Activated CD4-positive, alpha-beta T cell treated with anti-CD3 and anti-CD28 coated beads, Interleukin-2, amount 50 U/mL, for 16 hours (primary cell): Measurements from ENCODE around the gene SPAAR.
"Not testable (repeated sequence)": the region's sequence is repeated elsewhere in the genome, so short reads cannot be mapped to it uniquely, and the experiment has no call there.

ENCODE experiments used
- DNase-seq: peaks from one replicate; pipeline ENCODE4 v3.0.0-alpha.2; 2020

Gene SPAAR

DNA sequence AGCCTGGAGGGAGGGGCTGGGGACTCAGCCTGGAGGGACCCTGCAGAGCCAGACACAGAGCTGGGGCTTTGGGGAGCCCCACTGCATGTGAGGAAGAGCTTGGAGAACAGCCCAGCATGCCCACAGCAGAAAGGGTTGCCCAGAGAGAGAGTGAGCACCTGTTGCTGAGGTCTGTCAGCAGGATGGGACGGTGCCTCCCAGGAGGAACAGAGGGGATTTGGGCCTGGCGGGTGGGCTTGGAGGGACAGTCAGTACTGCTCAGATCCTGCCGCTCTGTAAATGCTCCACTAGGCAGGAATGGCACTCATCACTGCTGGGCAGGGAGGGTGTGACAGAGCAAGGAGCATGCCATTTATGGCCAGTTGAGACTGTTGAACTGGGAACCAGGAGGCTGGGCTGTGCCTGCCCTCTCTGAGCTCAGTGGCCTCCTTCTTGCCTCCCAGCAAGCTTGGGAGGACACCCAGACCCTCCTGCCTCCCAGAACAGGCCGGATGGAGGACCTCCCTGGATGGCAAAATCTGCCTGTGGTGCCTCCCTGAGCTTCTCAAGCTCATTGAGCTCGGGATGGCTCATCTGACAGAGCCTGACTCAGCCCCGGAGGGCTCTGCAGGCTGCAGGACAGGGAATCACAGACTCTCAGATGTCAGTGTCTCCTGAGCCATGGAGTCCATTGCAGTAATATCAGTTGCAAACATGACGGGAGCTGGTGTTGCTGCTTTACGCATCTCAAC lies 4.1 kb upstream of the SPAAR start:
- no peak for DNase-seq

DNA sequence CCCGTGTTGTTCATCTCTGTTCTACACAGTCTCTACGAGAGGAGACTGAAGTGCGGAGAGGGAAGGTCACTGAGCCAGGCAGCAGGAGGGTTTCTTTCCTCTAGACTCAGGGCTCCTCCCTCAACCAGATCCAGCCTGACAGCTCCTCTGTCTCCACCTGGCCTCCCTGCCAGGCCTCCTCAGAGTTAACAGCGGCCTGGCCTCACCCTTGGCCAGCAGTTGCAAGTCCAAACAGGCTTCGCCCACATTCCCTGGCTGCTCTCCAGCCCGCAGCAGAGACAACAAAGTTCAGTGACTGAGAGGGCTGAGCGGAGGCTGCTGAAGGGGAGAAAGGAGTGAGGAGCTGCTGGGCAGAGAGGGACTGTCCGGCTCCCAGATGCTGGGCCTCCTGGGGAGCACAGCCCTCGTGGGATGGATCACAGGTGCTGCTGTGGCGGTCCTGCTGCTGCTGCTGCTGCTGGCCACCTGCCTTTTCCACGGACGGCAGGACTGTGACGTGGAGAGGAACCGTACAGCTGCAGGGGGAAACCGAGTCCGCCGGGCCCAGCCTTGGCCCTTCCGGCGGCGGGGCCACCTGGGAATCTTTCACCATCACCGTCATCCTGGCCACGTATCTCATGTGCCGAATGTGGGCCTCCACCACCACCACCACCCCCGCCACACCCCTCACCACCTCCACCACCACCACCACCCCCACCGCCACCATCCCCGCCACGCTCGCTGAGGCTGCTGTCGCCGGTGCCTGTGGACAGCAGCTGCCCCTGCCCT lies 3.2 kb upstream of the SPAAR start, which contains the start of gene HRCT1:
Gene HRCT1, plus strand, starts transcription at position 291 of the 768 bp plus-strand sequence. Its CDS starts 86 bp downstream, at position 377.
- no peak for DNase-seq

DNA sequence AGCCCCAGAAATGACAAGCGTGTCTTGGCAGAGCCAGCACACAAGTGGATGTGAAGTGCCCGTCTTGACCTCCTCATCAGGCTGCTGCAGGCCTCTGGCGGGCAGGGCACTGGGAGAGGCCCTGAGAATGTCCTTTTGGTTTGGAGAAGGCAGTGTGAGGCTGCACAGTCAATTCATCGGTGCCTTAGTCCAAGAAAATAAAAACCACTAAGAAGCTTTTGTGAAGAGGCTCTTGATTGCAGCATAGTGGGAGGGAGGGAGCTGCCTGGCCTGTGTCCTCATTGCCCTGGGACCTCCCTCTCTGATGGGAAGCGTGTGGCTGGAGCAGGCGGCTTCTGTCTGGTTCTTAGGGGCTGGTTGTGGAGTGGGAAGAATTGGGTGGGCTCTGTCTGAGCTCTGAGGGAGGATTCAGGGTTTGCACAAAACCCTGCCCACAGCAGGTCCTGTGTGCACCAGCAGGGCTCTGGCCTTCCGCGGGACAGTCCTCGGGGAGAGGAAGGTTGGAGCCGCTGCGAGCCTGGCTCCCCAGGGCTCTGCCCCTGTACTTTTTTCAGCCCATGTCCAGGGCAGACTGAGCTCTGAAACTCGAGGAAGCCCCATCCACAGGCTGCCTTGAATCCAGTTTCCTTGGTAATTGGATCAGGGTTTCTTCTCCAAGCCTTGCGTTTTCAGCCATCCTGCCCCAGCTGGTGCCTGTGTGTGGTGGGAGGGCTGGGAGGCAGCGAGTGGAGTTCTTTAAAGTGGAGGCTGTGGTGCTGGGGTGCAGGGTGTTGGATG lies 2.2 kb upstream of the SPAAR start:
- DNase-seq = no peak

DNA sequence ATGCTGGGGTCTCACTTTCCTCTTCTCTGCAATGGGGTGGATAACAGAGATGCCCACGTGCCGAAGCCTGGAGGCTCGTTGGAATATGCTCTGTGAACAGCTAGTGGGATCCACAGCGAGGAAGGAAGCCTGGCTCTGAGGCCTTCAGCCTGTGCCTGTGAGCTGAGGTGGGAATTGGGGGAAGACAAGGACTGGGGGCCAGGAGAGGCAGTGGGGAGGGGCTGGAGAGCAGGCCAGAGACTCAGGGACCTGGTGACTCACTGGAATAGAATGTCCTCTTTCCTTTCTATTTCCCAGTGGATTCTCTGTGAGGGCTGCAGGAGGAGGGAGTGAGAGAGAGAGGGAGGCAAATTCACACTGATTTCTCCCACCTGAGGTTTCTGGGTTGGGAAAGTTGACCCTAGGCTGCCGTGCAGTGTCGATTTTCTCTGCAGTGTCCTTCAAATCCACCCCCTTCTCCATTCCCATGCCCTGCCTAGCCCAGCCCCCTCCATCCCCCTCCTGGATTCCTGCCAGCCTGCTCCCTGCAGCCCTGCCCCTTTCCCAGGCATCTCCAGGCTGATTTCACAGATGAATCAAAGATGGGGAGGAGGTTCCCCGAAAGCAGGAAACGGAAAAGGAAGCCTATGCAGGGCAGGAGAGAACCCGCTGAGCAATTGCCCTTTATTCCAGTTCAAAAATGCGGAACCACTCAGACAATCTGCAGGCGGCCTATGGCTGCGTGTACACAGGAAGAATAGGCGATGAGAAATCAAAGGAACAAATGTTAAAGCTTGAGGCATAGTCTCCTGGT lies 1.4 kb upstream of the SPAAR start:
- no peak for DNase-seq

DNA sequence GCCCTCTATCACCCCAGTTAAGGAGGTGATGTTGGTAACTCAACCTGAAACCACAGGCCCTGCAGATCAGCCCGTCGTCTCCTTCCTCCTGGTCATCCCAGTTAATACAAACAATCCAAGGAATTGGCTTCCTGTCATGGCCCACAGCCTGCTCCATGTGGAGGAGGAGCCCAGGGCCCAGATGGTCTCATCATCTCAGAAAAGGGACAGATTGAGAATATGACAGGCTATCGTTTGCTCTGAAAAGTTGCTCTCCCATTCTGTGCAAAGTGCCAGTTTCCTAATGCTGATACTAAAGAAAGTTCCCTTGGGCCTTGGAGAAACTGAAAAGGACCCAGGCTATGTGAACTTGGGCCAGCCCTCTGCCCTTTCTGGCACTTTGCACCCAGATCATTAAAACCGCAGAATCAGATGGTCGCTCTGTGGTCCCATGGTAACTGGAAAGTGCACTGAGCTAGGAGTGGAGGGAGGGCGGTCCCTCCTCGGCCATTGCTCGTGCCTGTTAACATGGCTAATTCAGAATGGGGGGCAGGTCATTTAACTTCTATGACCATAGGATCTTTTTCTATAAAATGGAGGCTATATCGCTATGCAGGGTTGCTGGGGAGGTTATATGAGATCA lies 675 bp upstream of the SPAAR start:
- no peak for DNase-seq

DNA sequence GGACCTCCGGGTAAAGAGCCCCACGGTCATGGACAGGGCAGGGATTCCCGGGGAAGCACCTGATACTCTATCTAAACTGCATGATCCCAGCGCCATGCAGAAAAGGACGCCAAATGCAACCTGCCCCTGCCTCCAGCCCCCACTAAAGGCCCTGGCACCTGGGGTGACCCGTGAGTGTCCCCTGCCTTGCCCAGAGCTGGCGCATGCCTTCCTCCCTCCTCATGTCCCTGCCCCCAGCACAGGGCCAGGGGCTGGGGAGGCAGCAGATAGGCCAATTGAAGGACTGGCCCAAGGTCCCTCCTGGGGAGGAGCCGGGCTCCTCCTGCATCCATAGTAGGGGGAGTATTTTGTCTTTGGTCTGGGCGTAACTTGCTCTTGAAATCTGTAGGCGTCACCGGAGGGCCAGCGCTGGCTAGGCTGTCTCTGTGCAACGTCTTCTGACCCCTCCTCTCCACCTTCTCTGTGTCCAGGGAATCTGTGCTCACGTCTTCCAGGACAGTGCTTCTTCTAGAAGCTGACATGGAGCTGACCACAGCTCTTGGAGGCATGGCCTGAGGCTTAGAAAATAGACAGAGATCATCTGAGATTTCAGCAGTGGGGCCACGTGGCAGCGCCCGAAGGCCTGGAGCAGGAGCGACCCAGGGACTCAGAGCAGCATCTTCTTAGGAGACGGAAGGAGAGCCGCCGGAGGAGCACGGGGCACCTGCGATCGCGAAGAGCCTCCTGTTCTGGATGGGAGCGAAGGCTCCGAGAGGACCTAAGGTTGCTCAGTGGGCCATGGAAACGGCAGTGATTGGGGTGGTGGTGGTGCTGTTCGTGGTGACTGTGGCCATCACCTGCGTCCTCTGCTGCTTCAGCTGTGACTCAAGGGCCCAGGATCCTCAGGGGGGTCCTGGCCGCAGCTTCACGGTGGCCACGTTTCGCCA lies 660 bp downstream of the SPAAR start:
- no peak for DNase-seq

DNA sequence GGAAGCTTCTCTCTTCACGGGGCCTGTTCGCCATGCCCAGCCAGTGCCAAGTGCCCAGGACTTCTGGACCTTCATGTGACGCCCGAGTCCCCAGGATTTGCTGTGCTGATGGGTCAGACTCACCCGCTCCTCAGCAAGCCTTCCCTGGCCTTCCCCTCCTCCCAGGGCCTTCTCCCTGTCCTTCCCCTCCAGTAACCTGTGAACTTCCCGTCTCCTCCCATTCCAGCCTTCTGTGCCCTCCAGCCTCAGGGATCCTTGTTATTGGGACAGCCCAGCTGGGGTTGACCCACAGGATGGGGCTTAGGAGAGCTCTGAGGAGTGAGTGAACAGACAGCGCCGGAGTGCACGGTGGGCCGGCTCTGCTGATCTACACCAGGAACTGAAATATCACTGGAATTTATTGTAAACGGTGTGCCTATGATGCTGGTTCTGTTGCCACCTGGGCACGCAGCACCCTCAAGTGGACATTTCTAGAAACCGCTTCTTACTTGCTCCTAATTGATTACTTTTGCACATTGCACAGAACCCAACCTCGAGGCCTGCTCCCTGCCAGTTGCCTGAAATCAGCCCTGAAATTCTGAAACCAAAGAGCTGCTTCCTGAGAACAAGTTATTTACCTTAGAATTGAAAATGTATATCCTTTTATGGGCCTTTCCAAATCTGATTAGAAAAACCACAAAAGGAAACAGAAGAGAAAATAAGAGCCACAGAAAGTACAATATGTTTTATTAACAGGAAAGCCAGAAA lies 1.5 kb downstream of the SPAAR start:
- peak; percentile 65 for DNase-seq

DNA sequence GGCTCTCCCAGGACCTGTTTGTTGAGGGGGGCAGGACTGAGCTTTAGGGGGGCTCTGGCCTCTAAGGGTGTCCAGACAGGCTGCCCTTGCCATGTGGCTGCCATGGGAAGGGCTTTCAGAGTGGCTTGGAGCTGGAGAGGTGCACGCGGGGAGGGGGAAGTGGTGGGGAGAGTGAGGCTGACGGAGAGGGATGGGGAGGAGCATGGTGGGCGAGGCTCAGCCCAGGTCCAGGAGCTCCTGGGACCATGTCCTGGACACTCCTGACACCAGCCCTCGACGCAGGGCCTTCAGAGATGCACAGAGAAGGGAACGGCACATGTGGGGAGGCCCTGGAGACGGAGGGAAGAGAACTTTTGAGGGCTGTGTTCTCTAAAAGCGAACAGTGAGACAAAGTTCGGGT lies 2.4 kb downstream of the SPAAR start:
- DNase-seq = no peak

DNA sequence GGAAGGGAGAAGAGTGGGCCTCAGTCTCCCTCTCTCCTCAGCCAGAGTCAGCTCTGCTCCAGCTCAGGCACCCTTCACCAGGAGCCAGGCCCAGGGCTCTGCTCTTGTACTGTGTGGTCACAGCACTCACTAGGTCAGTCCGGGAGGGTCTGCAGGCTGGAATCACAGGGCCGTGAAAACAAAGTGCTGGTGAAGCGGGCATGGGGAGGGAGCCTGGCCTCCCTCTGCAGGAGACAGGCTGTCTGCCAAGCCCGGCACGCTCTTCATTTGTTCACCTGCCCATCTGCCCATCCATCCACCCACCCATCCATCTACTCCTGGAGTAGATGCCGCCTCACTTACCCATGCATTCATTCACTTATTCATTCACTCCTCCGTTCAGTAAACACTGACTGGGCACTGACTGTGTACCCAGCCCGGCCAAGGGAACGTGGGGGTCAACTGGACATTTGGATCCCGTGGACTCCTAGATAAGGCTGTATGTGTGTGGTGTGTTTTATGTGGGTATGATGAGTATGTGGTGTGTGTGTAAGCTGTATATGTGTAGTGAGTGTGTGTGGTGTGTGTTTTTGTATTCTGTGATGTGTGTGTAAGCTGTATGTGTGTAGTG lies 3.6 kb downstream of the SPAAR start:
- no peak for DNase-seq

DNA sequence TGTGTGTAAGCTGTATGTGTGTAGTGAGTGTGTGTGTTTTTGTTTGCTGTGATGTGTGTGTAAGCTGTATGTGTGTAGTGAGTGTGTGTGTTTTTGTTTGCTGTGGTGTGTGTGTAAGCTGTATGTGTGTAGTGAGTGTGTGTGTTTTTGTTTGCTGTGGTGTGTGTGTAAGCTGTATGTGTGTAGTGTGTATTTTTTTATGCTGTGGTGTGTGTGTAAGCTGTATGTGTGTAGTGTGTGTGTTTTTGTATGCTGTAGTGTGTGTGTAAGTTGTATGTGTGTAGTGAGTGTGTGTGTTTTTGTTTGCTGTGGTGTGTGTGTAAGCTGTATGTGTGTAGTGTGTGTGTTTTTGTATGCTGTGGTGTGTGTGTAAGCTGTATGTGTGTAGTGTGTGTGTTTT lies 4.1 kb downstream of the SPAAR start:
- not testable (repeated sequence) for DNase-seq

DNA sequence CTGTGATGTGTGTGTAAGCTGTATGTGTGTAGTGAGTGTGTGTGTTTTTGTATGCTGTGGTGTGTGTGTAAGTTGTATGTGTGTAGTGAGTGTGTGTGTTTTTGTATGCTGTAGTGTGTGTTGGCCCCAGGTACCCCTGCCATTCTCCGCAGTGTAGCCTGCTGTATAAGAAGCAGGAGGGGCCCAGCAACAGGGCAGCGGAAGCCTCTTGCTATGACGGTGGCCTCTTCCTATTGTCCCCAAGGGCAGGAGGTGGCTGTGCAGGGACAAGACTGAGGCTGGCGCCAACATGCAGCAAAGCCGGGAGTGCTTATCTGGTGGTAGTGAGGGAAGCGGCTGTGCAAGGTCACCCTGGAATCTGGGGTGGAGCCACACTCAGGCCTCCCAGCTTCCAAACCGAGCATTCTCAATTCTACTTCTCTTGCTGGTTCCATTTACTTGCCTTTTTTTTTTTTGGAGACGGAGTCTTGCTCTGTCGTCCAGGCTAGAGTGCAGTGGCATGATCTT lies 5.1 kb downstream of the SPAAR start:
- DNase-seq = no peak

DNA sequence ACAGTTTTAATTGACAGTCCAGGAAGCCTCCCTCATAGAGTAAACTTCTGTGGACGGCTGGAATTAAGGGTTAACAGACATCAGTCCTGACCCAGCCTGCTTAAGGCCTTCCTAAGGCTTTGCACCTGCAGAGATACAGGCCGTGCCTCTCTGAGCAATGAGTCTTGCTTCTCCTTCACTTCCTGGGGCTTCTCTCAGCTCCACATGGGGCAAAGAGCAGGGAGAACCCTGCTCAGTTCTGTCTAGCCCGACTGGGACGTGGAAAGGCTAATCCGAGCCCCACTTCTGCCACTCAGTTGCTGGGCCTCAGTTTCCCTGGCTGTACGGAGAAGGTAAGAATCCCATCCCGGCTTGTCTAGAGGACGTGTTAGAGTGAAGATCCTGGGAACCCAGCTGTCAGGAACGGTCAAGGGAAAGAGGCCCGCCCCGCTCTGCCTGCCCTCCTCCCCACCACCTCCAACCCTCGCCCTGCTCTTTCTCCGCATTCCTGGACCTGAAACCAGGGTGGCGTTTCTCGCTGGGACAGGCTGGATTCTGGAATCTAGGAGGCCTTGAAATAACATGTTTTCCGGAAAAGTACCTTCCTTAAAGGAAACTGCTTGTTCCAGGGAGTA lies 6.5 kb downstream of the SPAAR start:
- DNase-seq = no peak

DNA sequence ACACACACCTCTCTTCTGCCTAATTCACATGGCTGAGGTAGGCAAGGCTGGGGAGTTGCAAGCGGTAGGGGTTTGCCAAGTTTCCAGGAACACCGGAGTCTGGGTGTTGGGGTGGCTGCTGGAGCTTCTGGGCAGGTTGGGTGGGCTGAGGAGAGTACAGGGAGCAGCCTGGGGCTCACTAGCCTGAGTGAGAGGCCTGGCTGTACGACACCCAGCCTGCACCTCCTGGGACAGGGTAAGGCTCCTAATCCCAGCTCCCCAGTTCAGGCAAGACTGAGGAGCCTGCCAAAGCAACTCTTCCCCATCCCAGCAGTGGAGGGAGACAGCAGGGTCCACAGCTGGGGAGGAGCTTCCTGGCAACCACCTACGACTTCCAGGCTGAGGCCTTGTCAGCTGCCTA lies 8.0 kb downstream of the SPAAR start:
- DNase-seq = no peak

DNA sequence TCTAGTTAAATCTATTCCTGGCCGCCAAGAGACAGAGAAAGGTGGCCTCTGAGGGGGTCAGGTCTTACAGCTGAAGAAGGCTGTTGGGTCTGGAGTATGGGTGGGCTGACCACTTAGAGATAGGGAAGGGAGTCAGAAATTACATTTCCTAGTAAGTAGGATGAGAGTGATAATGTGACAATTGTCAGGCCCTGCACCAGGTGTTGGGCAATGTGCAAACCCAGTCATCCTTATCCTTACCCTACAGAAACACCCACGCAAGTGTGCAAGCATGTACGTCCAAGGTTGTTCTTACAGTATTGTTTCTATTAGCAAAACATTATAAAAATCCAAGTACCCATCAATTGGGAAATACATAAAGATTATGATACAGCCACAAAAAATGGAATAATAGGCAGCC lies 9.5 kb downstream of the SPAAR start:
- no peak for DNase-seq

DNA sequence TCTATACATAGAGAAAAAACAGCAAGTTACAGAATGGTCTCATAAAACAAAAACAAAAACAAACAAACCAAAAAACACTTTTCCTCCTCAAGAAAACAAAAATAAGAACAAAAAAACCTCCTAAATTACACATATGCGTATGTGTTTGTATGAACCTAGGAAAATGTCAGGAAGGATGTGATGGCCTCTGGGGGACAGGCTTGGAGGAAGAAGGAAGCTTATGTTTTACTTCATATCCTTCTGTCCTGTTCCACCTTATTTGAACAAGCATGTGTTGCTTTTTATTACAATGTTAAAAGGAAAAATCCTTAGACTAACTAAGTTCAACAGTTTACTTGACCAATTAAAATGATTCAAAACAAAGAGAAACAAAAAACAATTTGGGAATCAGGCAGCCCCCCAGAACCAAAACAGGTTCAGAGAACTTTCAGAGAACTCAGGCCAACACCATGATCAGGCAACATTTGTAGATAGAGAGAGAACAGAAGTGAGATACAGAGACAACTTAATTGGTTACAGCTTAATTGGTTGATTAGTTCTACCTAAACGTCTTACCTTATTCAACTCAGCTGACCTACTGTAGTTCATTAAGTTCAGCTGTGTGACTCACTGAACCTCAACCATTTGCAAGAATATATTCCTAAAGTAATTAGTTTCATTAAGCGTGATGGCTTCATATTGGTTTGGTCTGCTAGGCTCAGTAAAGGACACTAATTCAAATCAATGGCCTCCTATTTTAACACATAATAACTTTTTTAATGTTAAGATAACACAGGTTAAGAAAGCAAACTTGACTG lies 10.1 kb downstream of the SPAAR start:
- DNase-seq = no peak

DNA sequence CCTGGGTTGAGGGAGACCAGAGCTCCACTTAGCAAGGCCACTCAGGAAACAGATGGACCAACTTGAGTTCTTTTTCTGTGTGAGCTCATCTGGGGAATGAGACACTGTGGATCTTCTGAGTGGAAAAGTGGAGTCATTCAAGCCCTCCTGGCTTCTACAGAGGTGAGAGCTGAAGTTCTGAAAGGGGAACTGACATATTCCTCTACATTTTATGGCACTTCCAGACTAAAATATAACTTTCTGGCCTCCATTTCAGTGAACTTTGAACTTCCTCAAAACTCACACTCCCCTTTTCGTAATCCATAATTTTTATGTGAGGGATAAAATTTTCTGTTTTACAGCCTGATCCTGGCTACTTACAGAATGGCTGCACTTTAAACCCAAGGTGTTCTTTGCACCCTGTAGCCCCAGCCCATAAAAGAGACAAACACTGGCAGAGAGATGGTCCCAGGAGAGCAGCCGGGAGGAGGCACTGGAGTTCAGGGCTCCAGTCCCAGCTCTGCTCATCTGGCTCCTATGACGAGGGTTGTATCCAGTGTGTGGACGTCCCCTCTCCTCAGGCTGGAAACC lies 10.8 kb downstream of the SPAAR start:
- DNase-seq = no peak

DNA sequence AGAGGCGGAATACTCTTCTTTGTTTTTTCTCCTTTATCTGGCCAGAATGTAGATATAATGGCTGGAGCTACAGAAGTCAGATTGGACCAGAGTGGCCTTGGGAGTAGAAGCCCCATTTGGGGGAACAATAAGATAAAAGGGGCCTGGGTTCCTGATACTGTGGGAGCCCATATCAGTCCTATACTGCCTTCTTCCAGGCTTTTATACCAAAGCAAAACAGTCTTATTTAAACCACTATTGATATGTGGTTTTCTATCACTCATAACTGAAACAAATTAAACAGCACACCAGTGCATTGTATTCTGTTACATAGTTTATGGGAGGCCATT lies 14.3 kb downstream of the SPAAR start:
- DNase-seq = no peak
